Measurements from ENCODE around the gene TRAM2. TPM values are rescaled to one million over a fixed set of nuclear protein-coding genes. Genes with fewer than 3 reads are reported as not detected.

The TRAM2 gene
- total RNA-seq, 1 experiment from 2014 or later, result 17.7 TPM

GRCh38 chr6:52611833-52612232, 35.0 kb upstream of the TRAM2 start:
- TF ChIP-seq EZH2phosphoT487 (IDR thresholded peaks at IDR 0.05; ENCODE audit: borderline replicate concordance, low read length), result no peak
- TF ChIP-seq, protein P1, sequence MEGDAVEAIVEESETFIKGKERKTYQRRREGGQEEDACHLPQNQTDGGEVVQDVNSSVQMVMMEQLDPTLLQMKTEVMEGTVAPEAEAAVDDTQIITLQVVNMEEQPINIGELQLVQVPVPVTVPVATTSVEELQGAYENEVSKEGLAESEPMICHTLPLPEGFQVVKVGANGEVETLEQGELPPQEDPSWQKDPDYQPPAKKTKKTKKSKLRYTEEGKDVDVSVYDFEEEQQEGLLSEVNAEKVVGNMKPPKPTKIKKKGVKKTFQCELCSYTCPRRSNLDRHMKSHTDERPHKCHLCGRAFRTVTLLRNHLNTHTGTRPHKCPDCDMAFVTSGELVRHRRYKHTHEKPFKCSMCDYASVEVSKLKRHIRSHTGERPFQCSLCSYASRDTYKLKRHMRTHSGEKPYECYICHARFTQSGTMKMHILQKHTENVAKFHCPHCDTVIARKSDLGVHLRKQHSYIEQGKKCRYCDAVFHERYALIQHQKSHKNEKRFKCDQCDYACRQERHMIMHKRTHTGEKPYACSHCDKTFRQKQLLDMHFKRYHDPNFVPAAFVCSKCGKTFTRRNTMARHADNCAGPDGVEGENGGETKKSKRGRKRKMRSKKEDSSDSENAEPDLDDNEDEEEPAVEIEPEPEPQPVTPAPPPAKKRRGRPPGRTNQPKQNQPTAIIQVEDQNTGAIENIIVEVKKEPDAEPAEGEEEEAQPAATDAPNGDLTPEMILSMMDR (conservative IDR thresholded peaks at IDR 0.05; ENCODE audit: low read depth, low read length), result no peak
- no peak for TF ChIP-seq EZH2 (IDR thresholded peaks at IDR 0.05; ENCODE audit: low read length, unreplicated experiment)
- Histone ChIP-seq H3K27ac (ENCODE audit: low read length) (no peak overlapping the region), H3K9me3 (ENCODE audit: low read length) (no peaks in the 10 kb centered on the region), H3K36me3 (ENCODE audit: low read depth, low read length) (no peaks in the 10 kb centered on the region), H3K4me1 (ENCODE audit: insufficient read depth, low read length) (peaks cover 26% of the 10 kb centered on the region), H3K9me2 (replicated peaks; ENCODE audit: low read length) (no peaks in the 10 kb centered on the region), H4K20me1 (ENCODE audit: low read length) (no peaks in the 10 kb centered on the region), H3K27me3 (ENCODE audit: low read length) (no peaks in the 10 kb centered on the region), H3K9ac (ENCODE audit: low read length) (no peak overlapping the region), H2AFZ (ENCODE audit: low read length) (no peak overlapping the region), H3K4me3 (ENCODE audit: low read length) (no peak overlapping the region), H3K4me2 (ENCODE audit: low read length) (no peak overlapping the region), H3F3A (ENCODE audit: low read length, unreplicated experiment) (no peaks in the 10 kb centered on the region), H3K79me2 (ENCODE audit: low read length) (no peaks in the 10 kb centered on the region)
- POLR2A ChIA-PET (ENCODE audit: unreplicated experiment), result no interaction called here
- intact Hi-C loops (cut with micrococcal nuclease), result no loop called here
- CTCF ChIA-PET, result no interaction called here
- ATAC-seq (no peak), DNase-seq (peak; percentile 7)
- BruUV-seq (replicated peaks), result no TSS peak

- no TSS peak for BruUV-seq (replicated peaks)
- H3K27me3 ChIP-seq (ENCODE audit: low read length), result no peaks in the 10 kb centered on the region
- H3K9ac ChIP-seq (ENCODE audit: low read length), result no peak overlapping the region
- no peak overlapping the region for H2AFZ ChIP-seq (ENCODE audit: low read length)
- H3F3A ChIP-seq (ENCODE audit: low read length, unreplicated experiment), result no peaks in the 10 kb centered on the region
- ATAC-seq (peak; percentile 84), DNase-seq (peak; percentile 42)
- peaks cover 26% of the 10 kb centered on the region for H3K4me1 ChIP-seq (ENCODE audit: insufficient read depth, low read length)
- no peaks in the 10 kb centered on the region for H3K36me3 ChIP-seq (ENCODE audit: low read depth, low read length)
- H3K4me2 ChIP-seq (ENCODE audit: low read length), result no peak overlapping the region
- TF ChIP-seq, protein P1 (conservative IDR thresholded peaks at IDR 0.05; ENCODE audit: low read depth, low read length), result no peak
- TF ChIP-seq EZH2 (IDR thresholded peaks at IDR 0.05; ENCODE audit: low read length, unreplicated experiment), result no peak
- TF ChIP-seq EZH2phosphoT487 (IDR thresholded peaks at IDR 0.05; ENCODE audit: borderline replicate concordance, low read length), result no peak
- no peaks in the 10 kb centered on the region for H3K79me2 ChIP-seq (ENCODE audit: low read length)
- CTCF ChIA-PET, result no interaction called here
- no peaks in the 10 kb centered on the region for H3K9me2 ChIP-seq (replicated peaks; ENCODE audit: low read length)
- POLR2A ChIA-PET (ENCODE audit: unreplicated experiment), result no interaction called here
- no peak overlapping the region for H3K4me3 ChIP-seq (ENCODE audit: low read length)
- H3K9me3 ChIP-seq (ENCODE audit: low read length), result no peaks in the 10 kb centered on the region
- no peak overlapping the region for H3K27ac ChIP-seq (ENCODE audit: low read length)
- intact Hi-C loops (cut with micrococcal nuclease), result no loop called here
- no peaks in the 10 kb centered on the region for H4K20me1 ChIP-seq (ENCODE audit: low read length)
Measured at GRCh38 chr6:52610745-52611355, 34.0 kb upstream of the TRAM2 start.

GRCh38 chr6:52610011-52610410, 33.2 kb upstream of the TRAM2 start:
- no peak for ATAC-seq
- Histone ChIP-seq H3K4me3 (ENCODE audit: low read length) (no peak overlapping the region), H3K4me2 (ENCODE audit: low read length) (no peak overlapping the region), H3K9me2 (replicated peaks; ENCODE audit: low read length) (no peaks in the 10 kb centered on the region), H3K9me3 (ENCODE audit: low read length) (no peaks in the 10 kb centered on the region), H3K79me2 (ENCODE audit: low read length) (no peaks in the 10 kb centered on the region), H3K4me1 (ENCODE audit: insufficient read depth, low read length) (peaks cover 26% of the 10 kb centered on the region), H2AFZ (ENCODE audit: low read length) (no peak overlapping the region), H3K27ac (ENCODE audit: low read length) (no peak overlapping the region), H3K9ac (ENCODE audit: low read length) (no peak overlapping the region), H4K20me1 (ENCODE audit: low read length) (no peaks in the 10 kb centered on the region), H3F3A (ENCODE audit: low read length, unreplicated experiment) (no peaks in the 10 kb centered on the region), H3K27me3 (ENCODE audit: low read length) (no peaks in the 10 kb centered on the region), H3K36me3 (ENCODE audit: low read depth, low read length) (no peaks in the 10 kb centered on the region)
- CTCF ChIA-PET, result no interaction called here
- POLR2A ChIA-PET (ENCODE audit: unreplicated experiment), result no interaction called here
- TF ChIP-seq EZH2phosphoT487 (IDR thresholded peaks at IDR 0.05; ENCODE audit: borderline replicate concordance, low read length) (no peak), EZH2 (IDR thresholded peaks at IDR 0.05; ENCODE audit: low read length, unreplicated experiment) (no peak)
- TF ChIP-seq, protein P1 (conservative IDR thresholded peaks at IDR 0.05; ENCODE audit: low read depth, low read length), result no peak
- intact Hi-C loops (cut with micrococcal nuclease), result no loop called here
- no peak for DNase-seq
- BruUV-seq (replicated peaks), result no TSS peak

Data from PC-3 (cell line).